Neural cell (in vitro differentiated cells): ENCODE results near the gene OR11A1. TPM values are rescaled to one million over a fixed set of nuclear protein-coding genes. Genes with fewer than 3 reads are reported as not detected.

ENCODE experiments used
- H2AFZ ChIP-seq: fragments of 200-600, 300-800 bp; sonication (generic), shearing (Covaris generic); 2 replicates; pipeline ENCODE4 v1.6.0; 2014; ENCODE audit warnings: low read depth, mild to moderate bottlenecking, antibody characterized with exemption, low read length, moderate library complexity
- H3F3A ChIP-seq: fragments of 200-600 bp; shearing (Covaris generic); 2 replicates; pipeline ENCODE4 v1.6.1; 2016; ENCODE audit warnings: mild to moderate bottlenecking, moderate library complexity, mixed read lengths, antibody characterized with exemption, low read length; ENCODE audit not compliant: insufficient read depth, poor library complexity, severe bottlenecking
- H3K27ac ChIP-seq: fragments of 200-600, 300-800 bp; sonication (generic), shearing (Covaris generic); 2 replicates; pipeline ENCODE4 v1.5.1; 2014; ENCODE audit warnings: mild to moderate bottlenecking, low read length, moderate library complexity
- H3K27me3 ChIP-seq: fragments of 300-800, 200-600 bp; sonication (generic), shearing (Covaris generic); 2 replicates; pipeline ENCODE4 v1.6.0; 2014; ENCODE audit warnings: mild to moderate bottlenecking, low read depth, low read length, moderate library complexity; ENCODE audit not compliant: insufficient read depth
- H3K36me3 ChIP-seq: fragments of 300-800, 200-600 bp; sonication (generic), shearing (Covaris generic); 2 replicates; pipeline ENCODE4 v1.5.1; 2014; ENCODE audit warnings: mild to moderate bottlenecking, antibody characterized with exemption, low read length, moderate library complexity; ENCODE audit not compliant: insufficient read depth
- H3K4me2 ChIP-seq: fragments of 300-800, 200-600 bp; sonication (generic), shearing (Covaris generic); 2 replicates; pipeline ENCODE4 v1.6.0; 2014; ENCODE audit warnings: mild to moderate bottlenecking, low read length
- H3K4me3 ChIP-seq: fragments of 300-800, 200-600 bp; sonication (generic), shearing (Covaris generic); 2 replicates; pipeline ENCODE4 v1.5.1; 2014; ENCODE audit warnings: mild to moderate bottlenecking, low read length, moderate library complexity
- H3K79me2 ChIP-seq: fragments of 200-600 bp; shearing (Covaris generic); replicated peaks from 2 replicates; pipeline ENCODE4 v1.6.0; 2014; ENCODE audit warnings: mild to moderate bottlenecking, low read length, moderate library complexity; ENCODE audit not compliant: insufficient read depth
- H3K9ac ChIP-seq: fragments of 300-800, 200-600 bp; sonication (generic), shearing (Covaris generic); 2 replicates; pipeline ENCODE4 v1.6.1; 2016; ENCODE audit warnings: mild to moderate bottlenecking, low read length, mixed read lengths
- H3K9me2 ChIP-seq: fragments of 200-600 bp; shearing (Covaris generic); 2 replicates; pipeline ENCODE4 v1.6.1; 2016; ENCODE audit warnings: mild to moderate bottlenecking, low read length, mixed read lengths; ENCODE audit not compliant: insufficient read depth
- H3K9me3 ChIP-seq: fragments of 200-600, 300-800 bp; sonication (generic), shearing (Covaris generic); 2 replicates; pipeline ENCODE4 v1.6.1; 2016; ENCODE audit warnings: mild to moderate bottlenecking, mixed run types, low read length, moderate library complexity, mixed read lengths
- H4K20me1 ChIP-seq: fragments of 200-600 bp; shearing (Covaris generic); 2 replicates; pipeline ENCODE4 v1.6.1; 2016; ENCODE audit warnings: mild to moderate bottlenecking, mixed run types; ENCODE audit not compliant: insufficient read depth
- CTCF ChIP-seq: fragments of 450-650 bp; IDR thresholded peaks from 2 replicates; pipeline ENCODE4 v1.5.1; 2014; ENCODE audit warnings: antibody characterized with exemption, mild to moderate bottlenecking, moderate library complexity; ENCODE audit not compliant: poor library complexity, severe bottlenecking
- EP300 ChIP-seq: fragments of 450-650 bp; conservative IDR thresholded peaks from 2 replicates; pipeline ENCODE4 v1.6.1; 2014; ENCODE audit warnings: antibody characterized with exemption, mild to moderate bottlenecking, moderate library complexity; ENCODE audit not compliant: poor library complexity, severe bottlenecking
- EZH2 ChIP-seq: fragments of 200-600, 300-800 bp; shearing (Covaris generic), sonication (generic); IDR thresholded peaks from 2 replicates; pipeline ENCODE4 v1.6.1; 2014; ENCODE audit warnings: antibody characterized with exemption, low read length, borderline replicate concordance, mild to moderate bottlenecking; ENCODE audit not compliant: insufficient read depth, poor library complexity, severe bottlenecking
- MXI1 ChIP-seq: fragments of 450-650 bp; conservative IDR thresholded peaks from 2 replicates; pipeline ENCODE4 v1.6.1; 2014; ENCODE audit warnings: antibody characterized with exemption, mild to moderate bottlenecking; ENCODE audit not compliant: poor library complexity, severe bottlenecking
- POLR2AphosphoS5 ChIP-seq: IDR thresholded peaks from 2 replicates; pipeline ENCODE4 v1.6.1; 2012
- RAD21 ChIP-seq: fragments of 450-650 bp; conservative IDR thresholded peaks from 2 replicates; pipeline ENCODE4 v1.6.1; 2014; ENCODE audit warnings: antibody characterized with exemption, mild to moderate bottlenecking, moderate library complexity
- REST ChIP-seq: IDR thresholded peaks from 2 replicates; pipeline ENCODE4 v1.6.1; 2012; ENCODE audit warnings: borderline replicate concordance
- SMC3 ChIP-seq: fragments of 450-650 bp; conservative IDR thresholded peaks from 2 replicates; pipeline ENCODE4 v1.6.1; 2014; ENCODE audit warnings: antibody characterized with exemption, mild to moderate bottlenecking, moderate library complexity; ENCODE audit not compliant: poor library complexity
- TAF1 ChIP-seq: IDR thresholded peaks from 2 replicates; pipeline ENCODE4 v1.6.1; 2012; ENCODE audit warnings: low read depth
- polyA plus RNA-seq: library from polyadenylated mRNA; depleted of rRNA; stranded (reverse); fragments of >200 nt; gene quantifications from 2 replicates; pipeline ENCODE4 v1.2.3, GENCODE V29; 2014

OR11A1 gene
- polyA plus RNA-seq, 1 donor from 2014 or later, result not detected

GRCh38 chr6:29502181-29502580 lies 45.3 kb upstream of the OR11A1 start:
- H3K9ac ChIP-seq, result no peak overlapping the region
- no peak overlapping the region for H3K4me2 ChIP-seq

GRCh38 chr6:29501106-29501505 lies 44.2 kb upstream of the OR11A1 start:
- H3K9ac ChIP-seq, result no peak overlapping the region
- no peak overlapping the region for H3K4me3 ChIP-seq
- H4K20me1 ChIP-seq, result no peaks in the 10 kb centered on the region
- H2AFZ ChIP-seq, result no peak overlapping the region
- no peak overlapping the region for H3K4me2 ChIP-seq
- no peaks in the 10 kb centered on the region for H3K79me2 ChIP-seq
- H3K36me3 ChIP-seq, result no peaks in the 10 kb centered on the region
- no peak for TF ChIP-seq SMC3
- TF ChIP-seq RAD21, result no peak
- no peak for TF ChIP-seq REST
- TF ChIP-seq MXI1, result no peak
- H3K27ac ChIP-seq, result no peak overlapping the region
- no peaks in the 10 kb centered on the region for H3F3A ChIP-seq
- H3K9me2 ChIP-seq, result no peaks in the 10 kb centered on the region
- no peaks in the 10 kb centered on the region for H3K27me3 ChIP-seq
- no peaks in the 10 kb centered on the region for H3K9me3 ChIP-seq

More at GRCh38 chr6:29502181-29502580, 45.3 kb upstream of the OR11A1 start:
- H3K36me3 ChIP-seq, result no peaks in the 10 kb centered on the region
- no peak overlapping the region for H2AFZ ChIP-seq
- no peaks in the 10 kb centered on the region for H3F3A ChIP-seq
- no peaks in the 10 kb centered on the region for H3K27me3 ChIP-seq
- no peak overlapping the region for H3K4me3 ChIP-seq
- no peak overlapping the region for H3K27ac ChIP-seq
- no peaks in the 10 kb centered on the region for H3K9me2 ChIP-seq
- no peaks in the 10 kb centered on the region for H3K9me3 ChIP-seq
- TF ChIP-seq MXI1, result no peak
- TF ChIP-seq REST, result no peak
- TF ChIP-seq TAF1, result no peak
- no peak for TF ChIP-seq EZH2
- TF ChIP-seq SMC3, result no peak
- TF ChIP-seq POLR2AphosphoS5, result no peak
- no peak for TF ChIP-seq EP300
- TF ChIP-seq CTCF, result no peak
- TF ChIP-seq RAD21, result no peak
- H3K79me2 ChIP-seq, result no peaks in the 10 kb centered on the region
- H4K20me1 ChIP-seq, result no peaks in the 10 kb centered on the region
